GM19193 (cell line): ENCODE measurements around the gene MNT.
A peak's percentile ranks its signal among the peaks of the same experiment; 100 is the strongest.

Source experiments
- POLR2A ChIP-seq: IDR thresholded peaks from 4 replicates; pipeline ENCODE4 v1.6.1; 2011; ENCODE audit not compliant: insufficient read depth, insufficient read length; ENCODE audit errors: extremely low read depth

The MNT gene

DNA sequence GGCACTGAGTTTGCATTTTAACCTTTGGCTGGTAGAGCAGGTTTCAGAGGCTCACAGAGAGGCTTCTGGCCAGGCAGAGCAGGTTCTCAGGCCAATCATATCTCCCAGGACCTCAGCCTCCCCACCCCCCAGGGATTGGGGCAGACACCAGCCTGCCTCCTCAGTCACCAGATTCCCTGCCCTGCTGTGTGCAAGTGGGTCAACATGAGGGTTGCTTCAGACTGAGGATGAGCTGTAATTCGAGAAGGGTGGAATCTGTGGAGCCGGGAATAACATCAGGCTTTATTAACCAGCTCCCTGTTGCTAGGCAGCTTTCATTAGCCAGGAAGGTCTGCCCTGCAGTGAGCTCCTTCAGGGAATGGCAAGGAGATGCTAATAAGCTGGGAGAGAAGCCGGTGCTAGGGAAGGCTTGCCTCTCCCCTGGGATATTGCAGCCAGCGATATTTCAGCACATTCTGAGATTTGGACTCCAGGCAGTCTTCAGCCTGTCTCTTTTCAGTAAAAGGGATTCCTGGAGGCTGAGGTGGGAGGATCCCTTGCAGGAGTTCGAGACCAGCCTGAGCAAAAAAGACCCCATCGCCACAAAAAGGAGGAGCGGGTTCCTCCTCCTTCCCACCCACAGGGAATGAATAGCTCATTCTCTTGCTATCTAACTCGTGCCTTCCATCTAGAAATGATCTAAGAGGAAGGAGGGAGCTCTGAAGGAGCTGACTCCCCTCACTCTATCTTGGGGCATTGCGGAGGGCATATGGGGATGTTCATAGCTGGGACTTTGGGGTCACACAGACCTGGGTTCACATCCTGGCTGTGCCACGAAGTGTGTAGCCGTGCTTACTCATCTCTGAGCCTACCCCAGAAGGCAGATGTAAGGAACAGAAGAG lies 52.8 kb downstream of the MNT start:
- no peak for TF ChIP-seq POLR2A

DNA sequence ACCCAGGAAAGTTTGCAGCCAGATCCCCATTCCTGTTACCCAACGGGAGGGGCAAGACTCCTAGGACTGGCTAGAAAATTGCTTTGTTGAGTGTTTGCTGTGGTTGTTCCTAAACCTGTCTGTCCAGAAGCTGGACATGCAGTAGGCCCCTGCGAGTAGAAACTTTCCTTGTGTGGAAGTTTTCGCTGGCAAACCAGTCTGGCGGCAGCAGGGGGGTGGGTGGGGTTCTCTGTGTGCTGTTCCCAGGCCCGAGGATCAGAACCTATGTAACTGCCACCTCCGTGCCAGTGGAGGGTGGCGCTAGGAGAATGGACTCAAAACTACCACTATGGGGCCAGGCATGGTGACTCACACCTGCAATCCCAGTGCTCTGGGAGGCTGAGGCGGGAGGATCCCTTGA lies 54.4 kb downstream of the MNT start:
- no peak for TF ChIP-seq POLR2A

DNA sequence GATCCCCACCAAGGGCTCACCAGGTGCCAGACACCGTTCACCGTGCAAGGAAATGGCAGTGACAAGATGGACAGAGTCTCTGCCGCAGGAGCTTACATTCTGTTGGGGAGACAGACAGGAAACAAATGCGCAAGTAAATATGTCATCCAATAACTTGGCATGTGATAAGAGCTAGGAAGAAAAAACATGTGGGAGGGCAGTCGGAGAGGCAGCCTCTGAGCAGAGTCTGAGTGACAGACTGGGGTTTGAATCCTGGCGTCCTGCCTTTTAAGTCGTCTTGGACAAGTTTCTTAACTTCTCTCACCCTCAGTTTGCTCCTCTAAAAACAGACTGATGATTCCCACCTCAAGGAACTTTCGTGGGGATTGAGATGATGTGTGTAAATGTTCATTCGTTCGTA lies 56.3 kb downstream of the MNT start:
- no peak for TF ChIP-seq POLR2A

DNA sequence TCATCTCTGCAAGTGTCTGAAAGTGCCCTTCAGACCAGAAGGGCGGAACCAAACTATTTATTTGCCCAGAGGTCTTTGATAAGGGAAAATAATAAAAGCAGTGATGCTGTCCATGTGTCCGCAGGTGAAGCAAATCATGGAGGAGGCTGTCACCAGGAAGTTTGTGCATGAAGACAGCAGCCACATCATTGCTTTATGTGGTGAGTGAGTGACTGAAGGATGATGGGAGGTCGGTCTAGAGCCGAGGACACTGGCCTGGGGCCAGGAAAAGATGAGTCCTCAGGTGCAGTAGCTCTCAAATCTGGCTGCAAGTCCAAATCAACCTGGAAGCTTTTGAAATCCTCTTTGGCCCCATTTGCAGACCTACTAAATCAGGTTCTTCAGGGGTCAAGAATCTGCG lies 57.4 kb downstream of the MNT start:
- no peak for TF ChIP-seq POLR2A

DNA sequence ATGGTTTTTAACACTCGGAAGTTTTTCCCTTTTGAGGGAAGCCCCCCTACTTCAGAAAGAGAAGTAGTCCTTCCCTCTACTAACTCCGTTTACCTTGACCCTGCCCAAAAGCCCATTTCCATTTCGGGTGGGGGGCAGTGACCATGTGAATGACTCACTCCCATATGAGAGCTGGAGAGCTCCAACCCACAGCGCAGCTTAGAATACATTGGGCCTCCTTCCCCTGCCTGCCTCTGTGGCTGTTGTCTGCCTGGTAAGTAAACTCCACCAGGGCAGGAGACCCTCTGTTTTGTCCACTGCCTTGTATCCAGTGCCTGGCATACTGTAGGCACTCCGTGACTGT lies 62.6 kb downstream of the MNT start:
- TF ChIP-seq POLR2A: no peak

DNA sequence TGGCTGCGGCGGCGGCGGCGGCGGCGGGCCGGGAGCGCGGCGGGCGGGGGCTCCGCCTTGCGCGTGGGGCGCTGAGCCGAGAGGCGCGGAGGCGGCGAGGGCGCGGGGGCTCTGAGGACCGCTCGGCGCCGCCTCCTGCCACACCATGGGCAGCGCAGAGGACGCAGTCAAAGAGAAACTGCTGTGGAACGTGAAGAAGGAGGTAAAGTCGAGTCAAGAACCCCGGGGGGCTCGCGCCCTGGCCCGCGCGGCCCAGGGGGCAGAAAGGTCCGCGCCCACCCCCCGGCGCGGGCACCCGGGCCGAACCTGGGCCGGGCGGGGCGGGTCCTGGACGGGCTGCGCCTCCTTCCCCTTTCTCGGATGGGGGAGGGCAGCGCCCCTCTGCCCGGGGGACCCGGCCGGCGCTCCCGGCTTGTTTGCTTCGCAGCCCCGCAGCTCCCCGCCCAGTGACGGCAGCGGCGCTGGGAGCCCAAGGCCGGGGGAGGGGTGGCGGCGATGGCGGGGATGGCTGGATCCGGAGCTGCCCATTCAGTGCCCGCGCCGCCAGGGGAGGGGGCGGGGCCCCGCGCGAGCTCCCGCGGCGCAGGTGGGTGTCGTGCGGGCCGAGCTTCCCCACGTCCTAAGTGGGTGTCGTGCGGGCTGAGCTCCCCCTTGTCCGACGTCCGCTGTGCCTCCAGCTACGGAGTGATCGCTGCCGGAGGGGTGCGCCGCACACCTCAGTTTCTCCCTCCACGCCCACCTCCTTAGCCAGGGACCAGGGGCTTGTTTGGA lies 63.1 kb downstream of the MNT start:
- no peak for TF ChIP-seq POLR2A

DNA sequence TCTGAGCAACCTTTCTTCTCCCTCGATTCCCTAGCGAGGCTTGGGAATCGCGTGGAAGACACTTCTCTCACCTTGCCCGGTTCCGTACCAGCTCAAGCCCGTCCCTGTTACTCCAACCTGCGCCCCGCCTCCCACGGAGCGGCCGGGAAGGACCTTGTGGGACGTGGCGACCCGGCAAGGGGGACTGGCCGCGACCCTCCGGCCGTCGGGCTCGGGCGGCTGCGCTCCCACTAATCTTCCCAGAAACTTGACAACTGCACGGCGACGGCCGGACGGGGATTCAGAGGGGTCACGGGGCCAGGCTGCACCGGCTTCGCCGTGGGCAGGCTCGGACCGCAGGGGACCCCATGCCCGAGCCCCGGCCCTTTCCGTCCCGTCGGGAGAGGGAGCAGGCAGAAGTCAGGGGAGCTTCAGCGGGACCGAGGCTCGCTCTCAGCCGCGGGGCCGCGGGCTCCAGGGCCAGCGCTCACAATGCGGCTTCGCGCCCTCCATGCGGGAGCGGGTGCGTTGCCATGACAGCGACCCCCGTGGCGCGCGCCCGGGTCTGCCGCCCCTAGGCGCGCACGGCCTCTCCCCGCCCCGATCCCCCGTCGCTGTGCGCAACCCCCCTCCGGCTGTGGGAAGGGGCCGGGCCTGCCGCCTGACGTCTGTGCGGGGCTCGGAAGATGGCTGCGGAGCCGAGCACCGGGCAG lies 63.9 kb downstream of the MNT start, which contains the start of gene SGSM2:
Gene SGSM2 (plus strand): TSS at position 650 of the 692 bp plus-strand sequence. CDS start 188 bp downstream, outside the sequence.
- peak; percentile 29 for TF ChIP-seq POLR2A

DNA sequence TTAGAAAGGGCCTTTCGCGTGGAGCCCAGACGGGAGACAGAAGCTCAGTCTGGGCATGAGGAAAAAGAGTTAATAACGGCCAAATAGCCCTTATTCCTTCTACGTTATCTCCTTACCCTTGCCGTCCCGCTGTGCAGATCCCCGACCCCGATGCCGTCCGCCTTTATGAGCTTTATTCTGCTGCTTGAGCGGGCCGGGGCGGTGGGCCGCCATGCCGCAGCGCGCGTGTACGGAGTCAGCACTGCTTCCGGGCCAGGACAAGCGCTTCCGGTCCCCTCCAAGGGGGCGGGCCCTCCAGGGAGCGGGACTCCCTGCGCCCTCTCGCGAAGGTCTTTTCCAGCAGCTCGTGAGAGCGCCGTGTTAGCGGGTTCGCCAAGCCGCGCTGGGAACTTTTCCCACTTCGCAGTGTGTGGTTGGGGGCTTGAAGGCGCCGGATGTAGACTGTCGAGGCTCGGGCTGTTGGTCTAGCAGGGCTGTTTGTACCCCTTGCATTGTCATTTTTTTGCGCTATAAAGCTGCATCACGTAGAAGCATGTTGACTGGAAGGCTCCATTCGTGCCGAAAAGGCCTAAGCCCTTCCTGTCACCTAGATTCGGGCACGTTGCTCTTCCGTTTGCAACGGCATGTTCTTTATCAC lies 64.5 kb downstream of the MNT start, which contains the start of gene TSR1:
Gene TSR1 (minus strand): TSS at position 243 of the 637 bp plus-strand sequence. CDS start 30 bp downstream, at position 213.
- peak; percentile 86 for TF ChIP-seq POLR2A

DNA sequence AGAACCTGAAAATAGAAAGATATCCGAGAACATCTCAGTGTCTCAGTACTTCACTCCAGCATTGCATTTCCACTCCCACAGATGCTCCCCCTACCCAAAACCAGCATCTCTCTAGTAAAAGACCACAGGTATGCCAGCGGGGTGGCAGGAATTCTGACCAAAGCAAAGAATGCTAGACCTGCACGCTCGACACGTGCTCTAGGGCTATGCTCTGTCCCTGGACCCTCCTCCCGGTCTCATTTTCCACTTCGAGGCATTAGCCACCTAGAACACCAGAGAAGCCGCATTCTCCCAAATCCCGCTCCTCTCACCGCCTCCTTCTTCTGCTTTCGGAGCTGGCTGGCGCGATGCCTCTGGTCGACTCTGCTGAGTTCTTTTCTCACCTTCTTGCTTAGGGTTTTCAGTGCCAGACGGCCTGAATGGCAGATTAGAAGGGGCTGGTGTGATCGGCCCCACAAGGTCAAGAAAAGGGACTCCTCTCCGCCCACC lies 65.1 kb downstream of the MNT start:
- no peak for TF ChIP-seq POLR2A
